Transverse colon (tissue), 4 donors: Measurements from ENCODE around the gene EEPD1. TPM values are rescaled to one million over a fixed set of nuclear protein-coding genes. Genes with fewer than 3 reads are reported as not detected.

Experiments used
- DNase-seq: peaks from one replicate; pipeline ENCODE4 v3.0.0-alpha.2; 2019
- H3K27ac ChIP-seq, 4 donors: fragments of 200-600 bp; sonication (generic); 2 replicates each; pipeline ENCODE4 v1.5.1; 2016 to 2018; ENCODE audit warnings: inconsistent platforms in 4 of 4
- H3K27me3 ChIP-seq: fragments of 200-600 bp; sonication (generic); 2 replicates; pipeline ENCODE4 v1.5.1; 2017; ENCODE audit warnings: inconsistent platforms
- H3K36me3 ChIP-seq, 4 donors: fragments of 200-600 bp; sonication (generic); 2 replicates each; pipeline ENCODE4 v1.5.1; 2017 to 2019; ENCODE audit warnings: inconsistent platforms in 4 of 4
- H3K4me1 ChIP-seq, 4 donors: fragments of 200-600 bp; sonication (generic); 2 replicates each; pipeline ENCODE4 v1.5.1; 2017 to 2020; ENCODE audit warnings: inconsistent platforms in 4 of 4
- H3K4me3 ChIP-seq, 4 donors: fragments of 200-600 bp; sonication (generic); 1 replicate in 1 of 4; 2 replicates in 3 of 4; pipeline versions ENCODE4 v1.5.1 to v1.6.1; 2017 to 2019; ENCODE audit warnings: inconsistent platforms in 4 of 4
- H3K9me3 ChIP-seq, 2 donors: fragments of 200-600 bp; sonication (generic); 2 replicates each; pipeline ENCODE4 v1.5.1; 2017 to 2019; ENCODE audit warnings: inconsistent platforms in 2 of 2
- CTCF ChIP-seq, 5 experiments: fragments of 200-600 bp in 3 of 5; fragments of 450-650 bp in 2 of 5; sonication (generic) in 3 of 5; IDR thresholded peaks; 1 replicate in 2 of 5; 2 replicates in 3 of 5; pipeline ENCODE4 v1.5.1; 2016 to 2017; ENCODE audit warnings: antibody characterized with exemption in 5 of 5, inconsistent platforms in 3 of 5, mild to moderate bottlenecking in 2 of 5, moderate library complexity in 1 of 5
- EP300 ChIP-seq: sonication (generic); formaldehyde crosslinking; IDR thresholded peaks from one replicate; pipeline ENCODE4 v1.6.1; 2017; ENCODE audit warnings: antibody characterized with exemption, low read depth
- POLR2A ChIP-seq: fragments of 450-650 bp; IDR thresholded peaks from one replicate; pipeline ENCODE4 v1.6.1; 2016; ENCODE audit warnings: antibody characterized with exemption, mild to moderate bottlenecking, moderate library complexity
- POLR2AphosphoS5 ChIP-seq, 3 donors: sonication (generic); formaldehyde crosslinking; IDR thresholded peaks; one replicate each; pipeline ENCODE4 v1.6.1; 2016; ENCODE audit warnings: antibody characterized with exemption in 3 of 3
- WGBS, 2 donors: methylation state at CpG; one replicate each; pipeline ENCODE4 v1.1.5; 2018; ENCODE audit warnings: low coverage in 1 of 2; 5-methylcytosine and 5-hydroxymethylcytosine counted together
- in situ Hi-C, 4 donors: fragments of 200-750 bp; cut with MboI; loops; one replicate each; pipeline versions ENCODE4 v1.15.0 to v1.15.1; 2017; ENCODE audit warnings: low sequenced_read_pairs in 3 of 4, low pct_ligation_motif_present in 1 of 4, low pct_unique_long_range_greater_than_20kb in 1 of 4
- intact Hi-C: fragments of 100-400 bp; cut with DNase I; formaldehyde crosslinking; loops from one replicate; pipeline ENCODE4 v1.15.1; 2023; ENCODE audit warnings: low total_unique reads
- total RNA-seq, 4 donors: library from RNA; depleted of rRNA; stranded (reverse); fragments of >200 nt; gene quantifications; one replicate each; pipeline ENCODE4 v1.1.0, GENCODE V29; 2016

Gene EEPD1
- total RNA-seq, 4 donors from 2014 or later: 16.2 to 36.2 (median 25.2) TPM

GRCh38 chr7:36109013-36109627 lies 43.9 kb upstream of the EEPD1 start:
- no peak for TF ChIP-seq POLR2AphosphoS5 (IDR thresholded peaks at IDR 0.05)
- no peak for TF ChIP-seq POLR2A
- TF ChIP-seq EP300: no peak
- TF ChIP-seq CTCF (IDR thresholded peaks at IDR 0.05): no peak
- Histone ChIP-seq H3K36me3 (no peaks in the 10 kb centered on the region), H3K4me1 (no peaks in the 10 kb centered on the region), H3K27me3 (no peaks in the 10 kb centered on the region), H3K27ac (no peak overlapping the region), H3K9me3 (no peaks in the 10 kb centered on the region), H3K4me3 (no peak overlapping the region)
- 86% methylated on average over 6 of the region's 6 CpGs; no CpG with 5 or more reads in 1 of the 2 donors for WGBS, 2 donors
- DNase-seq: no peak
- in situ Hi-C loops: no loop called here
- intact Hi-C loops: no loop called here

- WGBS, 2 donors: 92 to 100% methylated on average over 3 of the region's 3 CpGs
Observed at GRCh38 chr7:36110584-36110983, 42.5 kb upstream of the EEPD1 start.

GRCh38 chr7:36112969-36113368 lies 40.1 kb upstream of the EEPD1 start:
- Histone ChIP-seq H3K27ac (no peak overlapping the region), H3K36me3 (no peaks in the 10 kb centered on the region), H3K27me3 (no peaks in the 10 kb centered on the region), H3K9me3 (no peaks in the 10 kb centered on the region), H3K4me1 (peaks cover 4 to 28% (median 18%) of the 10 kb centered on the region in 4 donors), H3K4me3 (no peak overlapping the region)
- WGBS, 2 donors: 79 to 88% methylated on average over 2 of the region's 2 CpGs
- TF ChIP-seq CTCF (IDR thresholded peaks at IDR 0.05): no peak
- no peak for DNase-seq
- in situ Hi-C loops (no loop called here), intact Hi-C loops (no loop called here)

More at GRCh38 chr7:36110584-36110983, 42.5 kb upstream of the EEPD1 start:
- no peaks in the 10 kb centered on the region for H3K9me3 ChIP-seq
- H3K4me3 ChIP-seq: no peak overlapping the region
- no peak for DNase-seq
- TF ChIP-seq POLR2AphosphoS5 (IDR thresholded peaks at IDR 0.05): no peak
- TF ChIP-seq CTCF (IDR thresholded peaks at IDR 0.05): no peak
- TF ChIP-seq EP300: no peak
- no peak for TF ChIP-seq POLR2A
- H3K27me3 ChIP-seq: no peaks in the 10 kb centered on the region
- no peak overlapping the region for H3K27ac ChIP-seq
- in situ Hi-C loops (no loop called here), intact Hi-C loops (no loop called here)
- H3K4me1 ChIP-seq: peaks cover under 1 to 6% (median 4%) of the 10 kb centered on the region in 4 donors
- H3K36me3 ChIP-seq: no peaks in the 10 kb centered on the region

GRCh38 chr7:36114355-36114754 lies 38.7 kb upstream of the EEPD1 start:
- H3K27me3 ChIP-seq: no peaks in the 10 kb centered on the region
- no peak for TF ChIP-seq POLR2AphosphoS5 (IDR thresholded peaks at IDR 0.05)
- H3K36me3 ChIP-seq: no peaks in the 10 kb centered on the region
- H3K4me1 ChIP-seq: peaks cover 4 to 32% (median 21%) of the 10 kb centered on the region in 4 donors
- in situ Hi-C loops (no loop called here), intact Hi-C loops (no loop called here)
- no peaks in the 10 kb centered on the region for H3K9me3 ChIP-seq
- no peak for DNase-seq
- H3K4me3 ChIP-seq: no peak overlapping the region
- H3K27ac ChIP-seq: no peak overlapping the region
- 91 to 100% methylated on average over 1 of the region's 1 CpG for WGBS, 2 donors
